ENCODE measurements around the gene RBFOX1. TPM values are rescaled to one million over a fixed set of nuclear protein-coding genes. Genes with fewer than 3 reads are reported as not detected.

RBFOX1 gene
- total and polyA plus RNA-seq, 2 experiments from 2014 or later: 5.7 to 7.4 TPM

- Histone ChIP-seq H3K4me1 (ENCODE audit: low read depth) (no peaks in the 10 kb centered on the region), H3K27me3 (no peaks in the 10 kb centered on the region)
- DNase-seq (ENCODE audit: low read depth in 1 of 2, low spot score in 1 of 2): no peak
Observed at GRCh38 chr16:7443648-7444365, 111.2 kb downstream of the RBFOX1 start.

GRCh38 chr16:7449306-7449705 lies 116.7 kb downstream of the RBFOX1 start:
- H3K27me3 ChIP-seq: no peaks in the 10 kb centered on the region
- no peaks in the 10 kb centered on the region for H3K36me3 ChIP-seq
- TF ChIP-seq CTCF (IDR thresholded peaks at IDR 0.05; ENCODE audit: low read depth, low read length): no peak
- no peak overlapping the region for H3K4me3 ChIP-seq
- H3K27ac ChIP-seq: no peak overlapping the region
- no peaks in the 10 kb centered on the region for H3K9me3 ChIP-seq (ENCODE audit: low read depth)
- no peak for DNase-seq (ENCODE audit: low read depth in 1 of 2, low spot score in 1 of 2)
- H3K4me1 ChIP-seq (ENCODE audit: low read depth): peaks cover 5% of the 10 kb centered on the region

More at GRCh38 chr16:7443648-7444365, 111.2 kb downstream of the RBFOX1 start:
- Histone ChIP-seq H3K9me3 (ENCODE audit: low read depth) (no peaks in the 10 kb centered on the region), H3K4me3 (no peak overlapping the region), H3K36me3 (no peaks in the 10 kb centered on the region), H3K27ac (no peak overlapping the region)
- TF ChIP-seq CTCF (IDR thresholded peaks at IDR 0.05; ENCODE audit: low read depth, low read length): no peak

- H3K27ac ChIP-seq: no peak overlapping the region
- no peak for DNase-seq (ENCODE audit: low read depth in 1 of 2, low spot score in 1 of 2)
- no peaks in the 10 kb centered on the region for H3K27me3 ChIP-seq
- no peak overlapping the region for H3K4me3 ChIP-seq
- no peaks in the 10 kb centered on the region for H3K36me3 ChIP-seq
- TF ChIP-seq CTCF (IDR thresholded peaks at IDR 0.05; ENCODE audit: low read depth, low read length): no peak
- H3K9me3 ChIP-seq (ENCODE audit: low read depth): no peaks in the 10 kb centered on the region
- peaks cover 5% of the 10 kb centered on the region for H3K4me1 ChIP-seq (ENCODE audit: low read depth)
Observed at GRCh38 chr16:7449808-7450207, 117.2 kb downstream of the RBFOX1 start.

- no peaks in the 10 kb centered on the region for H3K27me3 ChIP-seq
- no peak for DNase-seq (ENCODE audit: low read depth in 1 of 2, low spot score in 1 of 2)
- no peaks in the 10 kb centered on the region for H3K9me3 ChIP-seq (ENCODE audit: low read depth)
- H3K4me3 ChIP-seq: no peak overlapping the region
- no peaks in the 10 kb centered on the region for H3K36me3 ChIP-seq
- no peak overlapping the region for H3K27ac ChIP-seq
- TF ChIP-seq CTCF (IDR thresholded peaks at IDR 0.05; ENCODE audit: low read depth, low read length): no peak
- H3K4me1 ChIP-seq (ENCODE audit: low read depth): peaks cover 5% of the 10 kb centered on the region
Observed at GRCh38 chr16:7450440-7450839, 117.8 kb downstream of the RBFOX1 start.

GRCh38 chr16:7452090-7452489 lies 119.4 kb downstream of the RBFOX1 start:
- no peak for DNase-seq (ENCODE audit: low read depth in 1 of 2, low spot score in 1 of 2)
- H3K27me3 ChIP-seq: no peaks in the 10 kb centered on the region
- no peak overlapping the region for H3K4me3 ChIP-seq
- H3K27ac ChIP-seq: no peak overlapping the region
- H3K4me1 ChIP-seq (ENCODE audit: low read depth): peaks cover 5% of the 10 kb centered on the region
- no peak for TF ChIP-seq CTCF (IDR thresholded peaks at IDR 0.05; ENCODE audit: low read depth, low read length)
- H3K36me3 ChIP-seq: no peaks in the 10 kb centered on the region
- no peaks in the 10 kb centered on the region for H3K9me3 ChIP-seq (ENCODE audit: low read depth)
